Measurements from ENCODE around the gene ITPA.

The ITPA gene

GRCh38 chr20:3255728-3256127, 46.4 kb downstream of the ITPA start:
- no peak overlapping the region for H3K4me3 ChIP-seq (ENCODE audit: low read length)
- no peaks in the 10 kb centered on the region for H3K27me3 ChIP-seq (ENCODE audit: insufficient read depth, low read length)
- 95% methylated on average over 5 of the region's 5 CpGs for WGBS
- 0 out of 2 replicates have a peak, but pooled peaks cover 2% of the 10 kb centered on the region for H3K36me3 ChIP-seq (ENCODE audit: insufficient read depth, low read length)
- H3K4me1 ChIP-seq (ENCODE audit: insufficient read depth, low read length): no peaks in the 10 kb centered on the region
- no peak overlapping the region for H3K27ac ChIP-seq (ENCODE audit: low read depth, low read length)
- H3K9ac ChIP-seq (ENCODE audit: low read depth, low read length): no peak overlapping the region
- H3K9me3 ChIP-seq (ENCODE audit: insufficient read depth, low read depth, low read length): no peaks in the 10 kb centered on the region

DNA sequence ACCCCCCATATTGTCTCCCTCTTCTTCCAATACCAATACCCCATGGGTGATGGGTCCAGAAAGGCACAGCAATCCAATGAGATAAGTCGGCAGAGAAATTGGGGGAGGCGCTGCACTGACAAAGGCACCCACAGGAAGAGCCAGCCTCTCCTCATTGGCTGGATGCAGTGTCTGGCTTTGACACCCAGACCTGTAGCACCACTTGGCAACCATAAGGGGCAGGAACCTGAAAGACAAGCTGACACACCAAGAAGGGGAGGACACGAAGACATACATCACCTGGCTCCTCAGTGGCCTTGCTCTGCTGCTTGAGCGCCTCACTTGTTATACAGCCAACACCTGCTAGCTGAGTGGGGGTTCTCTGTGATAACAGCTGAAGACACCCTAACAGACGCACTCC, 49.1 kb downstream of the ITPA start:
- Histone ChIP-seq H3K36me3 (ENCODE audit: insufficient read depth, low read length) (no peaks in the 10 kb centered on the region), H3K4me1 (ENCODE audit: insufficient read depth, low read length) (no peaks in the 10 kb centered on the region), H3K27ac (ENCODE audit: low read depth, low read length) (no peak overlapping the region), H3K4me3 (ENCODE audit: low read length) (no peak overlapping the region), H3K27me3 (ENCODE audit: insufficient read depth, low read length) (no peaks in the 10 kb centered on the region), H3K9ac (ENCODE audit: low read depth, low read length) (no peak overlapping the region), H3K9me3 (ENCODE audit: insufficient read depth, low read depth, low read length) (no peaks in the 10 kb centered on the region)
- 95% methylated on average over 5 of the region's 5 CpGs for WGBS

DNA sequence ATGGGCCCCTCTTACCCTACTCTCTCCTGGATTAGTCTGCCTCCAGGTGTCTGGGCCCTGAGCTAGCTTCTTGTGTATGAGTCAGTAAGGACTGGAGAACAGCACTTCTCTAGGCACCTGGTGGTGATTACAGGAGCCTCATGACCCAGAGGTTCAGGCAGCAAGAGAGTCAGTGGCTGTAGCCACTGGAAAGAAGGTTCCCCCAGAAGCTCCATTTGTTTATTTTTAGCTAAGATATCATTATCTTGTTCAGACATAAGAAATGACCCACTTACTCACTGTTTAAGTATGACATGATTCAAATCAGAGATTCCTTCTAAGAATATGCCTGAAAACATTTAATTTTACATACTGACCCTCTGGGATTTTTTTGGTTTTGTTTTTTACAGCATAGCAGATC, 53.3 kb downstream of the ITPA start:
- H3K9me3 ChIP-seq (ENCODE audit: insufficient read depth, low read depth, low read length): no peaks in the 10 kb centered on the region
- no peaks in the 10 kb centered on the region for H3K36me3 ChIP-seq (ENCODE audit: insufficient read depth, low read length)

GRCh38 chr20:3270051-3270450, 60.8 kb downstream of the ITPA start:
- Histone ChIP-seq H3K36me3 (ENCODE audit: insufficient read depth, low read length) (0 out of 2 replicates have a peak, but pooled peaks cover 5% of the 10 kb centered on the region), H3K9ac (ENCODE audit: low read depth, low read length) (no peak overlapping the region), H3K27ac (ENCODE audit: low read depth, low read length) (no peak overlapping the region), H3K4me1 (ENCODE audit: insufficient read depth, low read length) (no peaks in the 10 kb centered on the region), H3K4me3 (ENCODE audit: low read length) (no peak overlapping the region), H3K27me3 (ENCODE audit: insufficient read depth, low read length) (no peaks in the 10 kb centered on the region), H3K9me3 (ENCODE audit: insufficient read depth, low read depth, low read length) (no peaks in the 10 kb centered on the region)
- WGBS: 99% methylated on average over 3 of the region's 4 CpGs

More for the DNA sequence above, 53.3 kb downstream of the ITPA start:
- Histone ChIP-seq H3K27ac (ENCODE audit: low read depth, low read length) (no peak overlapping the region), H3K4me1 (ENCODE audit: insufficient read depth, low read length) (no peaks in the 10 kb centered on the region), H3K4me3 (ENCODE audit: low read length) (no peak overlapping the region), H3K9ac (ENCODE audit: low read depth, low read length) (no peak overlapping the region), H3K27me3 (ENCODE audit: insufficient read depth, low read length) (no peaks in the 10 kb centered on the region)

DNA sequence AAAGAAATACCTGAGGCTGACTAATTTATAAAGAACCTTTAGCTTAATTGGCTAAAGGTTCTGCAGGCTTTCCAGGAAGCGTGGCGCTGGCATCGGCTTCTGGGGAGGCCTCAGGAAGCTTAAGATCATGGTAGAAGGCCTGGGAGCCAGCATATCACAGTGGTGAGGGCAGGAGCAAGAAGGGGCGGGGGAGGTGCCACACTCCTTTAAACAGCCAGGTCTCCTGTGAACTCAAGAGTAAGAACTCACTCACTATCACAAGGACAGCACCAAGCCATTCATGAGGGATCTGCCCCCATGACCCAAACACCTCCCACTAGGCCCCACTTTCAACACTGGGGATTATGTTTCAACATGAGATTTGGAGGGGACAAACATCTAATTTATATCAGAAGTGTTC, 64.1 kb downstream of the ITPA start:
- H3K27ac ChIP-seq (ENCODE audit: low read depth, low read length): no peak overlapping the region
- peaks cover 5% of the 10 kb centered on the region; the same call in 1 of the 2 replicates for H3K36me3 ChIP-seq (ENCODE audit: insufficient read depth, low read length)
- H3K4me3 ChIP-seq (ENCODE audit: low read length): no peak overlapping the region
- no peaks in the 10 kb centered on the region for H3K4me1 ChIP-seq (ENCODE audit: insufficient read depth, low read length)
- no peak overlapping the region for H3K9ac ChIP-seq (ENCODE audit: low read depth, low read length)
- no peaks in the 10 kb centered on the region for H3K9me3 ChIP-seq (ENCODE audit: insufficient read depth, low read depth, low read length)
- no peaks in the 10 kb centered on the region for H3K27me3 ChIP-seq (ENCODE audit: insufficient read depth, low read length)
- whole genome bisulfite sequencing: 93% methylated on average over 4 of the region's 4 CpGs
